SK-N-SH treated with all-trans-retinoic acid at 6 μM for 48 hours (cell line): ENCODE data around the gene WDR48.

ENCODE experiments used
- ATAC-seq: fragments of 200-7000 bp; cut with Tn5 transposase; 3 replicates; pipeline ENCODE4 v1.9.1; 2020; ENCODE audit warnings: mild to moderate bottlenecking, moderate library complexity
- ARNTL ChIP-seq: fragments of 450-650 bp; formaldehyde crosslinking; IDR thresholded peaks from 2 replicates; pipeline ENCODE4 v1.5.0; 2020; ENCODE audit warnings: low read depth, mild to moderate bottlenecking, moderate library complexity, borderline replicate concordance
- CSDC2 ChIP-seq: fragments of 250-450 bp; sonication (Bioruptor Pico); IDR thresholded peaks from 2 replicates; pipeline ENCODE4 v1.5.0; 2020; ENCODE audit warnings: mild to moderate bottlenecking, moderate library complexity
- ESRRG ChIP-seq: fragments of 250-450 bp; sonication (Bioruptor Pico); IDR thresholded peaks from 2 replicates; pipeline ENCODE4 v1.6.1; 2021; ENCODE audit warnings: mild to moderate bottlenecking
- GLIS3 ChIP-seq: fragments of 250-450 bp; sonication (Bioruptor Pico); IDR thresholded peaks from 2 replicates; pipeline ENCODE4 v1.5.0; 2020; ENCODE audit warnings: mild to moderate bottlenecking, moderate library complexity
- ISL1 ChIP-seq: fragments of 250-450 bp; sonication (Bioruptor Pico); IDR thresholded peaks from 2 replicates; pipeline ENCODE4 v2.1.2; 2022; ENCODE audit warnings: mild to moderate bottlenecking, moderate library complexity
- OSR1 ChIP-seq: fragments of 250-450 bp; sonication (Bioruptor Pico); IDR thresholded peaks from 2 replicates; pipeline ENCODE4 v1.8.0; 2022; ENCODE audit warnings: moderate library complexity, mild to moderate bottlenecking, inconsistent platforms
- POU6F1 ChIP-seq: fragments of 250-450 bp; sonication (Bioruptor Pico); IDR thresholded peaks from 2 replicates; pipeline ENCODE4 v1.8.0; 2021; ENCODE audit warnings: low read depth, mild to moderate bottlenecking, moderate library complexity, borderline replicate concordance
- PPARA ChIP-seq: fragments of 250-450 bp; sonication (Bioruptor Pico); IDR thresholded peaks from 2 replicates; pipeline ENCODE4 v1.5.0; 2020; ENCODE audit warnings: mild to moderate bottlenecking, borderline replicate concordance
- RARB ChIP-seq: fragments of 250-450 bp; sonication (Bioruptor Pico); IDR thresholded peaks from 2 replicates; pipeline ENCODE4 v1.8.0; 2021; ENCODE audit warnings: mild to moderate bottlenecking, moderate library complexity
- SNAI2 ChIP-seq: fragments of 250-450 bp; sonication (Bioruptor Pico); IDR thresholded peaks from 2 replicates; pipeline ENCODE4 v1.5.0; 2020; ENCODE audit warnings: mild to moderate bottlenecking, moderate library complexity
- TCF4 ChIP-seq: fragments of 250-450 bp; sonication (Bioruptor Pico); IDR thresholded peaks from 2 replicates; pipeline ENCODE4 v1.8.0; 2021; ENCODE audit warnings: mild to moderate bottlenecking, moderate library complexity, borderline replicate concordance
- TOX ChIP-seq: fragments of 250-450 bp; sonication (Bioruptor Pico); IDR thresholded peaks from 2 replicates; pipeline ENCODE4 v1.8.0; 2021; ENCODE audit warnings: mild to moderate bottlenecking, moderate library complexity, borderline replicate concordance
- ZC3H10 ChIP-seq: fragments of 250-450 bp; sonication (Bioruptor Pico); IDR thresholded peaks from 2 replicates; pipeline ENCODE4 v1.5.1; 2021; ENCODE audit warnings: mild to moderate bottlenecking, moderate library complexity
- ZFP3 ChIP-seq: fragments of 250-450 bp; sonication (Bioruptor Pico); IDR thresholded peaks from 2 replicates; pipeline ENCODE4 v1.5.0; 2020; ENCODE audit warnings: mild to moderate bottlenecking, moderate library complexity
- ZFP30 ChIP-seq: fragments of 450-650 bp; formaldehyde crosslinking; IDR thresholded peaks from 2 replicates; pipeline ENCODE4 v1.5.0; 2022; ENCODE audit warnings: mild to moderate bottlenecking, moderate library complexity
- ZNF565 ChIP-seq: fragments of 450-650 bp; formaldehyde crosslinking; conservative IDR thresholded peaks from 2 replicates; pipeline ENCODE4 v1.5.0; 2020; ENCODE audit warnings: low read depth, mild to moderate bottlenecking, moderate library complexity
- ZNF70 ChIP-seq: fragments of 450-650 bp; formaldehyde crosslinking; IDR thresholded peaks from 2 replicates; pipeline ENCODE4 v1.5.0; 2020; ENCODE audit warnings: mild to moderate bottlenecking, moderate library complexity
- ZNF8 ChIP-seq: fragments of 450-650 bp; formaldehyde crosslinking; IDR thresholded peaks from 2 replicates; pipeline ENCODE4 v1.5.0; 2020; ENCODE audit warnings: mild to moderate bottlenecking, moderate library complexity
- TF ChIP-seq, protein P1 (sequence below): fragments of 250-450 bp; sonication (Bioruptor Pico); IDR thresholded peaks from 2 replicates; pipeline ENCODE4 v1.5.1; 2021; ENCODE audit warnings: mild to moderate bottlenecking, moderate library complexity
- TF ChIP-seq, protein P2 (sequence below): fragments of 250-450 bp; sonication (Bioruptor Pico); IDR thresholded peaks from 2 replicates; pipeline ENCODE4 v1.8.0; 2020; ENCODE audit warnings: mild to moderate bottlenecking, moderate library complexity, borderline replicate concordance
- TF ChIP-seq, protein P3 (sequence below): fragments of 250-450 bp; sonication (Bioruptor Pico); IDR thresholded peaks from 2 replicates; pipeline ENCODE4 v1.5.0; 2020; ENCODE audit warnings: mild to moderate bottlenecking, moderate library complexity
- TF ChIP-seq, protein P4 (sequence below): fragments of 250-450 bp; sonication (Bioruptor Pico); IDR thresholded peaks from 2 replicates; pipeline ENCODE4 v1.5.1; 2020; ENCODE audit warnings: low read depth, mild to moderate bottlenecking, moderate library complexity

WDR48 gene

DNA sequence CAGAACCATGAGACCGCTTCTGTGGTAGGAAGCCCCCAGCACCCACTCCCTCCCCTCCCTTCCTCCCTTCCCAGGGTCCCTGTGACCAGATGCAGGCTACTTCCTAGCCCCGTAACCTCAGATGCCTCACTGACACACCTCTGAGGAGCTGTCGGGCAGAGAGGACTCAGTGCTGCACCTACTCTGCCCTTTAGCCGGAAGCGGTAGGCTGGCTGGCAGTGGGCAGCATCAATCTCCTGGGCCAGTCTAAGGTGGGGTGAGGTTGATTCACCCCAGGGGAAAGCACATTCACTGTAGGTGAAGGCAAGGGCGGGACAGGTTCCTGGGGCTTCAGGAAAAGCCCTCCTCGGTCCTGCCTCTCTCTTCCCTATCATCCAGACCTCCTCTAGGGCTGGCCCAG, 82.5 kb downstream of the WDR48 start:
- TF ChIP-seq, protein P1, sequence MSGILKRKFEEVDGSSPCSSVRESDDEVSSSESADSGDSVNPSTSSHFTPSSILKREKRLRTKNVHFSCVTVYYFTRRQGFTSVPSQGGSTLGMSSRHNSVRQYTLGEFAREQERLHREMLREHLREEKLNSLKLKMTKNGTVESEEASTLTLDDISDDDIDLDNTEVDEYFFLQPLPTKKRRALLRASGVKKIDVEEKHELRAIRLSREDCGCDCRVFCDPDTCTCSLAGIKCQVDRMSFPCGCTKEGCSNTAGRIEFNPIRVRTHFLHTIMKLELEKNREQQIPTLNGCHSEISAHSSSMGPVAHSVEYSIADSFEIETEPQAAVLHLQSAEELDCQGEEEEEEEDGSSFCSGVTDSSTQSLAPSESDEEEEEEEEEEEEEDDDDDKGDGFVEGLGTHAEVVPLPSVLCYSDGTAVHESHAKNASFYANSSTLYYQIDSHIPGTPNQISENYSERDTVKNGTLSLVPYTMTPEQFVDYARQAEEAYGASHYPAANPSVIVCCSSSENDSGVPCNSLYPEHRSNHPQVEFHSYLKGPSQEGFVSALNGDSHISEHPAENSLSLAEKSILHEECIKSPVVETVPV (CRISPR knock-in tag): no peak
- TF ChIP-seq ZFP3 (CRISPR knock-in tag) (no peak), ZNF70 (CRISPR knock-in tag) (no peak), RARB (no peak), SNAI2 (CRISPR knock-in tag) (no peak), TOX (CRISPR knock-in tag) (no peak), ISL1 (no peak), ZFP30 (CRISPR knock-in tag) (no peak), ZNF8 (no peak), ZC3H10 (CRISPR knock-in tag) (no peak), ZNF565 (CRISPR knock-in tag) (no peak), ARNTL (CRISPR knock-in tag) (no peak), ESRRG (CRISPR knock-in tag) (no peak), CSDC2 (CRISPR knock-in tag) (no peak), POU6F1 (CRISPR knock-in tag) (no peak)
- TF ChIP-seq, protein P2, sequence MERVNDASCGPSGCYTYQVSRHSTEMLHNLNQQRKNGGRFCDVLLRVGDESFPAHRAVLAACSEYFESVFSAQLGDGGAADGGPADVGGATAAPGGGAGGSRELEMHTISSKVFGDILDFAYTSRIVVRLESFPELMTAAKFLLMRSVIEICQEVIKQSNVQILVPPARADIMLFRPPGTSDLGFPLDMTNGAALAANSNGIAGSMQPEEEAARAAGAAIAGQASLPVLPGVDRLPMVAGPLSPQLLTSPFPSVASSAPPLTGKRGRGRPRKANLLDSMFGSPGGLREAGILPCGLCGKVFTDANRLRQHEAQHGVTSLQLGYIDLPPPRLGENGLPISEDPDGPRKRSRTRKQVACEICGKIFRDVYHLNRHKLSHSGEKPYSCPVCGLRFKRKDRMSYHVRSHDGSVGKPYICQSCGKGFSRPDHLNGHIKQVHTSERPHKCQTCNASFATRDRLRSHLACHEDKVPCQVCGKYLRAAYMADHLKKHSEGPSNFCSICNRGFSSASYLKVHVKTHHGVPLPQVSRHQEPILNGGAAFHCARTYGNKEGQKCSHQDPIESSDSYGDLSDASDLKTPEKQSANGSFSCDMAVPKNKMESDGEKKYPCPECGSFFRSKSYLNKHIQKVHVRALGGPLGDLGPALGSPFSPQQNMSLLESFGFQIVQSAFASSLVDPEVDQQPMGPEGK (CRISPR knock-in tag): no peak
- TF ChIP-seq, protein P3, sequence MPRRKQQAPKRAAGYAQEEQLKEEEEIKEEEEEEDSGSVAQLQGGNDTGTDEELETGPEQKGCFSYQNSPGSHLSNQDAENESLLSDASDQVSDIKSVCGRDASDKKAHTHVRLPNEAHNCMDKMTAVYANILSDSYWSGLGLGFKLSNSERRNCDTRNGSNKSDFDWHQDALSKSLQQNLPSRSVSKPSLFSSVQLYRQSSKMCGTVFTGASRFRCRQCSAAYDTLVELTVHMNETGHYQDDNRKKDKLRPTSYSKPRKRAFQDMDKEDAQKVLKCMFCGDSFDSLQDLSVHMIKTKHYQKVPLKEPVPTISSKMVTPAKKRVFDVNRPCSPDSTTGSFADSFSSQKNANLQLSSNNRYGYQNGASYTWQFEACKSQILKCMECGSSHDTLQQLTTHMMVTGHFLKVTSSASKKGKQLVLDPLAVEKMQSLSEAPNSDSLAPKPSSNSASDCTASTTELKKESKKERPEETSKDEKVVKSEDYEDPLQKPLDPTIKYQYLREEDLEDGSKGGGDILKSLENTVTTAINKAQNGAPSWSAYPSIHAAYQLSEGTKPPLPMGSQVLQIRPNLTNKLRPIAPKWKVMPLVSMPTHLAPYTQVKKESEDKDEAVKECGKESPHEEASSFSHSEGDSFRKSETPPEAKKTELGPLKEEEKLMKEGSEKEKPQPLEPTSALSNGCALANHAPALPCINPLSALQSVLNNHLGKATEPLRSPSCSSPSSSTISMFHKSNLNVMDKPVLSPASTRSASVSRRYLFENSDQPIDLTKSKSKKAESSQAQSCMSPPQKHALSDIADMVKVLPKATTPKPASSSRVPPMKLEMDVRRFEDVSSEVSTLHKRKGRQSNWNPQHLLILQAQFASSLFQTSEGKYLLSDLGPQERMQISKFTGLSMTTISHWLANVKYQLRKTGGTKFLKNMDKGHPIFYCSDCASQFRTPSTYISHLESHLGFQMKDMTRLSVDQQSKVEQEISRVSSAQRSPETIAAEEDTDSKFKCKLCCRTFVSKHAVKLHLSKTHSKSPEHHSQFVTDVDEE: no peak
- TF ChIP-seq, protein P4, sequence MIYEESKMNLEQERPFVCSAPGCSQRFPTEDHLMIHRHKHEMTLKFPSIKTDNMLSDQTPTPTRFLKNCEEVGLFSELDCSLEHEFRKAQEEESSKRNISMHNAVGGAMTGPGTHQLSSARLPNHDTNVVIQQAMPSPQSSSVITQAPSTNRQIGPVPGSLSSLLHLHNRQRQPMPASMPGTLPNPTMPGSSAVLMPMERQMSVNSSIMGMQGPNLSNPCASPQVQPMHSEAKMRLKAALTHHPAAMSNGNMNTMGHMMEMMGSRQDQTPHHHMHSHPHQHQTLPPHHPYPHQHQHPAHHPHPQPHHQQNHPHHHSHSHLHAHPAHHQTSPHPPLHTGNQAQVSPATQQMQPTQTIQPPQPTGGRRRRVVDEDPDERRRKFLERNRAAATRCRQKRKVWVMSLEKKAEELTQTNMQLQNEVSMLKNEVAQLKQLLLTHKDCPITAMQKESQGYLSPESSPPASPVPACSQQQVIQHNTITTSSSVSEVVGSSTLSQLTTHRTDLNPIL (CRISPR knock-in tag): no peak

GRCh38 chr3:39135170-39135805, 83.5 kb downstream of the WDR48 start:
- no peak for ATAC-seq
- TF ChIP-seq CSDC2 (CRISPR knock-in tag) (no peak), ARNTL (CRISPR knock-in tag) (no peak), ZNF70 (CRISPR knock-in tag) (no peak), ZFP30 (CRISPR knock-in tag) (no peak), TCF4 (CRISPR knock-in tag) (no peak), GLIS3 (CRISPR knock-in tag) (no peak), ZNF8 (no peak), SNAI2 (CRISPR knock-in tag) (no peak), RARB (no peak), ZC3H10 (CRISPR knock-in tag) (no peak), OSR1 (CRISPR knock-in tag) (no peak), PPARA (no peak)
- TF ChIP-seq, protein P2 (CRISPR knock-in tag): no peak
- TF ChIP-seq, protein P1 (CRISPR knock-in tag): no peak

More for the DNA sequence above, 82.5 kb downstream of the WDR48 start:
- no peak for ATAC-seq
